HG02943 (cell line): ENCODE results near the gene NUAK1.

ENCODE experiments used
- ATAC-seq: cut with Tn5 transposase; IDR thresholded peaks from one replicate; pipeline ENCODE4 v1.9.1; 2021; ENCODE audit warnings: mild to moderate bottlenecking, low read depth, moderate library complexity; ENCODE audit not compliant: unreplicated experiment

Gene NUAK1

DNA sequence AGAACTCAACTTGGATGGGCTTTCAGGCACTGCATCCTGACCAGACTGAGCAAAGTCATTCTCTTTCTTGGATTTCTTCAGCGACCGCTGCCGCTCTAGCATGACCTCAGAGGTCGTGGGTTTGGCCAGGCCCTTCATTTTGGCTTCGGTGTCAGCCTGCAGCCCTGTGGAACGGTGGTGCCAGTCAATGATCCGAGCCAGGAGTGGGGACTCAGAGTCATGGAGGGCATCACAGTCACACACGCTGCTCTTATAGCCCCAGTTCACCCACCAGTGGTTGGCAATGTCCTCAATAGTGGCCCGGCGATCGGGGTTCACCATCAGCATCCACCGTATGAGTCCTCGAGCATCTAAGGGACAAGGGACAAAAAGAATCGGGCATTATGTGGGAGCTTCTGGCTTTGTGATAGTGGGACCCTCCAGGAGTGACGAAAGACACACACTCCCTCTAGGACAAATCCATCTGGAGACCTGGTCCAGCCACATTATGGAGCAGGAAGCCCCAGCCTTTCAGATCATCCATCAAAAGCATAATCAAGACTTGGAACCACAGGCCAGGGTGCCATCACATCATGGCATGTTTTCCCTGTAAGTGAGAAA, 71.0 kb downstream of the NUAK1 start:
- no peak for ATAC-seq

DNA sequence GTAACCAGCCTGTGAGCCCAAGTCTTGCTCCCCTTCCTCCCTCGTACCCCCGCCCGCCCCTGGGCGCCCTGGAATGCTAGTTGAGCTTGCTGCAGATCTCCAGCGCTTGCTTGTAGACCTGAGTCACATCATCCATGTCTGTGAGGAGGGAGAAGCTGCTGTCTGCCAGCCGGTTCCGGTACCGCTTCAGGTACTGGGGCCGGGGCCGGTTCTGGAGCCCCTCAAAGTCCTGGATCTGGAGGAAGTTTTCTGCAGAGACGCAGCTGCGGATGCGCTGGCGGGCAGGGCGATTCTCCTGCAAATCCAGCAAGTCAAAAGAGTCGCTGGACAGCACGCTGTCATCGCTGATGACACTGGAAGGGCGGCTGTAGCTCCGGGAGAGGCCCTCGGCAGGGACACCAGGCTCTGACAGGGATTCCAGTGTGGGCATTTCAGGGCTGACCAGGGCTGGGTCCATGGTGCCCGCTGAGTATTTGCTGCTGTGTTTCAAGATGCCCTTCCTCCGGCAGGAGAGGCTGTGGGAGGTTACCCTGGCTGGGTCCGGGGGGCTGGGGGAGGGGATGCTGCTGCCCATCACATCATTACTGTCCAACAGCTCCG, 71.9 kb downstream of the NUAK1 start:
- no peak for ATAC-seq

DNA sequence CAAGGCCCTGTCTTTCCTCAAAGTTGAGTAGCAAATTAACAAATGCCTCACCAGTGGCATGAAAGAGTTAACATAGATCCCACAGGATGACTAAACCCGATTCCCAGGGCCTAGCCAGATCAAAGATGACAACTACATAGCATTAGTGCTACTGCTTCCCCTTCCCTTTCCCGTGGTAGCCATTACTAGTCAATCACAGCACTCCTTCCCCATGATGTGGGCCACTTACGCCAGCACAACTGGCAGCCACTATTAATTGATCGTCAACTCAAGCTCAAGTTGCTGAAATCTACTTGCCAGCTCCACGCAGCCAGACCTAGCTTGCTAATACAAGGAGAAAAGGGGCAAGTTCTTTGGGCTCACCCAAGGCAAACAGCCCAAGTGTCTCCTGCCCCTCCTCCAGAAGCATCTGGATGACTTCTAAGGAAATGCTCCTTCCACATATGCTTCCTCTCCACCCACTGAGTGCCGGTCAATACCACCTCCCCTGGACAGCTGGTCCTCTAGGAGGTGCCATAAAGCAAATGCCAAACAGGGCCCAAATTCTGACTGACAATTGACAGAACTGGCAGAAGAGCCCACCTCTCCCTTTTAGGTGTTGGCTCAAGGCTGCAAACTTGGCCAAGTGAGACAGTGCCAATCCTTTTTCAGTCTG, 72.6 kb downstream of the NUAK1 start:
- no peak for ATAC-seq

DNA sequence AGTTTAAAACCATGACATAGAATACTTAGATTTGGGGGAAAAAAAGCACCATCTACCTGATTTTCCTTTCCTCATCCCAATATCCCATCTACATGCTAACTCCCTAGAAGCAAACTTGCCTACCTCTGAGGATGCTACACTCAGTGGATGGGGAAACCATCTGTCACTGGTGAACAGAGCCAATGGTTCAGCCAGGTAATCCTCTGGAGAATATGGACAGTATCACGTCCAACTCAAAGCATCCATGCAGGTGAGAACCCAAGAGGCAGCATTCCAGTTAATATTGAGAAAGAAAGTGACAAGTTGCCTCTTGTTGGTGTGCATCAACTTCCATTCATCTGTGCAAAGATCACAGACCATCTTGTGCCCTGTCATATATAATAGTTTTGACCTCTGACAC, 73.2 kb downstream of the NUAK1 start:
- no peak for ATAC-seq

DNA sequence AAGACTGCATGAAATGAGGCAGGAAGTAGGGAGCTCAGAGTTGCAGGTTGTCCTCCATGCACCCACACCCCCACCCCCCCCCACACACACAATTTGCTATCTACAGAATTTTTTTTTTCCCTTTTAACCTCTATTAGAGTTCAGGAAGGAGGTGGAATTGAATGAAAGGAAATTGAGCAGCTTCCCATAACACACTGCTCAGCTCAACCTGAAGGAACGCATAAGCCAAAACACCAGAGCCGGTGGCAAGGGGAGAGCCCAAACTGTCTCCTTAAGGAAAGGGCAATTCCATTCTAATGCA, 74.1 kb downstream of the NUAK1 start:
- ATAC-seq: no peak

DNA sequence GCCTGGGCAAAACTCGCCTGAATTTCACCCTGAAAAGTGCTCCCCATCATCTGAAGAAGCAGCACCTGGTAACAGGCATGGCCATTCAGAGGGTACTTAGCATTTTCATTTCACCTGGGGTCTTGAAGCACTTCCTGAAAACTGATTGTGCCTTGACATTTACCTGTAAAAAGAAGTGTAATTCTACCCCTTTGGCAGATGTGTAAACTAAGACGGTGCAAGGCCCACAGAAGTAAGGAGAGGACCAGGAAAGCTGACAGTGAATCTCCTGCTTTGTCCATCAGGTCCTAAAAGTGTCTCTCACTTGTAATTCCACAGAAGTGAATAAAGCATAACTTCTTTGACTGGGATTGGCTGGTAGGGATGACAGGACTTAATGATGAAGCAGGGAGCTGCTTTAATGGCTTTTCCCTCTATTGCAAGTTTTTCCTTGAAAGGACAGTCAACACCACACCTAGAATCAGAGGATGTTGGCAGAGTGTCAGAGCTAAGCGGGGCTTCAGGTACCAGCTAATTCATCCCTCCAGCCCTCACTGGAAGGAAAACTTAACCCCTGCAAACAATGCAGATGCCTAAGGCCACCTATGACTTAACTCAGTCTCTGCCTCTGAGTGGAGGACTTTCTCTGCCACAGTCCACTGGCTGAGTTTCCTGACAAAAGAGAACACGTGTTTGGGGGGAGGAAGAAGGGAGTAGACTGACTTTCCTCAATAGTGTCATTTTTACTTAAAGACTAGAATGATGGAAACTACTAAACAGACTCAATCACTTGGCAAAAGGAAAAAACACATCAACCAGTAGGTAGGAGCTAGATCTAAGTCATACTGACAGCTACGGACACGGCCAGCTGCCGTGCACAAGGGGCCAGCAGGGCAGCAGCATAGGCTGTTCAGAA, 74.7 kb downstream of the NUAK1 start:
- ATAC-seq: no peak

DNA sequence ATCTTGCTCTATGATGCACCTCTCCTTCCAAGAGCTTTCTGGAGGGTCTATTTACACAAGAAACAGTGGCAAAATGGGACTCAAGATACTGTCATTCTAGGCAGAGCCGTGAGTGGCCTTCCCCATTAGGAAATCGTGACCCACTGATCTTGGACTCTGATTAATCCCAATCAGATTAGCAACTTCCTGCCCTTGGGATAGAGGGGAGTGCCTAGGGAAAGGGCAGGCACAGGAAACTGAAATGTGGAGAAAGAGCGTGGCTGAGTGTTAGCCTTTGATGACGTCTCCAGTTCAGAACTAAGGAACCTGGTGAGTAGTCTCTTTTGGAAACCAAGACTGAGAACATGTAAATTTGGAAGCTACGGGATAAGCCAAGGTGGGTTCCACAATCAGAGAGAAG, 76.1 kb downstream of the NUAK1 start:
- ATAC-seq: no peak

DNA sequence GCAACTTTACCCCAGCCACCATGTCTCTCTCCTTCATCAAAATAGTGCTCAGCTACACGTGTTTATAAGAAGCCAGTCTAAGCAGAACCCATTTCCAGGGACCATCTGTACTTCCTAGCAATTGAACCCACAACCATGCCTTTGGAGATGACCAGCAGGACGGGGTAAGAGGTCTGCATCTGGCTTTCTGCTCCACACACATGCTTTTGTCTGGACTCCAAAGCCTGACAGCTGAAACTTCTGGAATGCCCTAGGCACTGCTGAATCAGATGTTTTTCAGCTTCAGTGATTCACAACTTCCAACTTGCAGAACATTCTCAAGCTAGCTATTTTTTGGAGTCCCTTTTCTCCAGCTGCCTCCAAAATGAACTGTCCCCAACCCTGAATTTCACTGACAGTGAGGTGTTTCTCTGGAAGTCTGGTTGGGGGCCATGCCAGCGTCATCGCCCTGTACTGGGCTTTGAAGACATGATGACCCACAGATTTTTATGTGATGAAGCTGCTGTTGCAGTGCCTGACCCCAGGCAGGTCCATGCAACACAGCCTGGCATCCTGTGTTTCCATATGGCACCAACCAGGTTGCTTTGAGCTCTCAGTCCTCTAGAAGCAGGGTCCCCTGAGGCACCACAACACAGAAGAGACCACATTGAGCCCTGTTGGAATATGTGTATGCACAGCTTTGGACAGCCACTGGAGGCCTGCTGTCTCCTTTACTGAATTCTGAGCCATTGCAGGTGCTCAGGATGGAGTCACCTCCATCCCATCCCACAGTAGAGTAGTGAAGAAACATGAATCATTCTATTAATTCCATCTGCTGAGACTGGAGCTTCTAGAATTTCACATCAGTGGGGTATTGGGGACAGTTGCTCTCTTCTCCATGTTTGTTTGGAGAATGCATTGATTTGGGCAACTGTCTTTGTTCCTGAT, 80.2 kb downstream of the NUAK1 start:
- no peak for ATAC-seq

DNA sequence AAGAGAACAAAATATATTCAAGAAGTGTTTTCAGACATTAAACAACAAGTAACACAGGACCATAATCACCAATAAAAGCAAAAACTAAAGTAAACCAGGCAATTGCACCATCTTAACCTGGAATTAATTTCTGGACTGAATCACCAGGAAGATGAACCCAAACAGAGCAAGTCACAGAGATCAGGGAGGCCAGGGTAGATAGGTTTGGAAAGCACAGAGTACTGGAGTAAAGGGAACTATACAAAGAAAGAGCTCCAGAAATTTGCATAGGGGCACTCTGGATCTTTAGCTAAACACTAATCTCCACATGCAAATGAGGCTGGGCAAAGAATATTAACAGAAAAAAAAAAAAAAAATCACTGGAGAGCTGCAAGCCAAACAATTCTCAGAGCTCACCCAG, 84.7 kb downstream of the NUAK1 start:
- ATAC-seq: no peak

DNA sequence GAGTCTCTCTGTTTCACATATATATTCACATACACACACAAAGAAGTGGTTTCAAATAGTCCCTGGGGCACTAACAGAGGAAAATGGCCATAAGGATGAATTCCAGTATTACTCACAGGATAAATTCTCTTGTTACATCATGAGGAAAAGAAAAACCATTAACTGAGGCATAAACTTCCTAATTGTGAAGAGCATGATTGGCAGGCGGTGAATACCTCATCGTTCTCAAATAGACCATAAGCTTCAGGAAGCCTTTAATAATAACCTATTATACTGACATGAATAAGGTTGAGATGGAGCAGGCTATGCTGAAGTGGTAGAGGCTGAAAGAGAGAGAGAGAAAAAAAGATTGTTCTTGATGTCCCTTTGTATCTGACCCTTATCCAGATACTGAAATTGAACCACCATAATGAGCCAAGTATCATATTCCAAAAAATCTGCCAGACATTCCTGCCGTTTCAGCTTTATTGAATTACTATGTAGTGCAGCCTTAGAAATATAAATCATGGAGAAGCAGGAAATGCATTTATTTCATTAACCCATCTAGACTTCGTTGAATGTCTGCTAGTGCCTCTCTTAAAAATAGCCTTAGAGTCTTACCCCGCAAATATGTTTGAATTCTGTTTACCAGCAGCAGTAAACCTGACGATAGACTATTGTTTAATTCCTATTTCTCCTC, 86.8 kb downstream of the NUAK1 start:
- no peak for ATAC-seq

DNA sequence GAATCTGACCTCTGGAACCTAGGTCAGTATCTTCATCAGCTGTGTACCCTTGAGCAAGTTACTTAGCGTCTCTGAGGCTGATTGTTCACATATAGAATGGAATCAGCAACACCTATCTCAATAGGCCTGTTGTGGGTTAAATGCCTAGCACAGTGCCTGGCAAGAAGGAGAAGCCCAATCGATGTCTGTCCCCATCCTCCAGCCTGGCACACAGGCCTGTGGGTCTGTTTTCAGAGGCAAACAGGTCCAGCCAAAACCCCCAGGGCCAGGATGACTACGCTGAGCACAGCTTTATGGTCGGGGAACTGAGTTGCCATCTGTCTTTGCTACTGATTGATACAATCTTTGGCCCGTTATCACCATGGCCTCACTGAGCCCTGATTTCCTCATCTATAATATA, 89.2 kb downstream of the NUAK1 start:
- ATAC-seq: no peak

DNA sequence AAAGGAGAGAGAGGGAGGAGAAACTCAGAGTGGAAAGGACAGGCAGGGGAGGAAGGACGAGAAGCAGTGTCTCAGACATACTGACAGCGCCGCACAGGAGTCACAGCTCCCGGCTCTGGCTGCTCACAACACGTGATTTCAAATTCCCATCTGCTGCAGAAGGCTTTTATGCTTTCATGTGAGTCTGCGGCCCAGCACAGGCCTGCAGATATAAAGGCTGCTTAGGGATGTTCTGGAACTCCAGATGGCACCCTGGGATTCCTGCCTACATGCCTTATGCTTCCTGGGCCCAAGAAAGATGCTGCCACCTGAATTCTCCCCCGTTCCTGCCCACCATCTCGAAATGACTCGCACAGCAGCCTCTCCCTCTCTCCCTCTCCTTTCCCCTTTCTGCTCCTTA, 89.6 kb downstream of the NUAK1 start:
- ATAC-seq: no peak

DNA sequence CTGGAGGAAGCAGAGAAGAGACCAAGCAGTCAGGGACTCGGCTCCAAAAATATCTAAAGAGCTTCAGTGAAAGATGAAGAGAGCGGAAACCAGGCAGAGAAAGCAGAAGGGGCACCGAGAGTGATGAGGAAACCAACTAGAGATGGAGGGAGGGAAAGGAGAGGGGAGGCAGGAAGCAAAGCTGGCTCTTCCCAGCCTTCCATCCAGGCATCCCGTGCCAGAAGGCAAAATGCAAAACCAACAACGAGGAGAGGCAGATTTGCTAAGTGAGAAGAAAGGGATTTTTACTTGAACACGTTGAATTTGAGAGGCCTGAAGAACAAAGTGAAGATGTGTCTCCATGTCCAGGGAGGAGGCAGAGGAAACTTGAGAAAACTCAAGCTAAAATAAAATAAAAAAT, 90.1 kb downstream of the NUAK1 start:
- ATAC-seq: no peak

DNA sequence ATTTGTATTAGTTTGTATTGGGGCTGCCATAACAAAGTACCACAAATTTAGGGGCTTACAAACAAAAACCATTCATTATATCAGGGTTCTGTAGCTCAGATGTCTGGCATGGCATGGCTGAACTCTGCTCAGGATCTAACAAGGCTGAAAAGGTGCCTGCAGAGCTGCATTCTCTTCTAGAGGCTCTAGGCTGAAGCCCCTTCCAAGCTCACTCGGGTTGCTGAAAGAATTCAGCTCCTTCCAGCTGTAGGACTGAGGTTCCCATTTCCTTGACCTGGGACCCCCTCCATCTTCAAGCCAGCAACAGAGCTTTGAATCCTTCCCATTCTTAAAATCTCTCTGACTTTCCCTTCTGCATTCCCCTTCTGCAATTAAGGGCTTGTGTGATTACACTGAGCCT, 90.7 kb downstream of the NUAK1 start:
- no peak for ATAC-seq

DNA sequence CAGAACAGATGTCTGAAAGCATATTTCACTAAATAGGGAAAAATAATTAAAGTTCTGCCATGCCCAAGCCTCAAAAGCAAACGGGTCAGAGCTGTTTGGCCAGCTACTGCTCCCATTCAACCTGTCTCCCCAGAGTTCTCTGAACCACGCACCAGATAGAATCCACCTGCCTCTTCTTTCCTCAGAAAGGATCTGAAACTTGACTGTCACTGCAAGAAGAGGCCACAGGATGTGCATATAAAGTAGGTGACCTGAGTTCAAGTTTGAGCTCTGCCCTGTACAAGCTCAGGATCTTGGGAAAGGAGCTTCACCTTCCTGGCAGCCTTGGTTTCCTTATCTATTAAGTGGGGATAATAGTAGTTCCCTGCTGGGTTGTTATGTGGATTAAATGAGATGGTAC, 91.8 kb downstream of the NUAK1 start:
- no peak for ATAC-seq

DNA sequence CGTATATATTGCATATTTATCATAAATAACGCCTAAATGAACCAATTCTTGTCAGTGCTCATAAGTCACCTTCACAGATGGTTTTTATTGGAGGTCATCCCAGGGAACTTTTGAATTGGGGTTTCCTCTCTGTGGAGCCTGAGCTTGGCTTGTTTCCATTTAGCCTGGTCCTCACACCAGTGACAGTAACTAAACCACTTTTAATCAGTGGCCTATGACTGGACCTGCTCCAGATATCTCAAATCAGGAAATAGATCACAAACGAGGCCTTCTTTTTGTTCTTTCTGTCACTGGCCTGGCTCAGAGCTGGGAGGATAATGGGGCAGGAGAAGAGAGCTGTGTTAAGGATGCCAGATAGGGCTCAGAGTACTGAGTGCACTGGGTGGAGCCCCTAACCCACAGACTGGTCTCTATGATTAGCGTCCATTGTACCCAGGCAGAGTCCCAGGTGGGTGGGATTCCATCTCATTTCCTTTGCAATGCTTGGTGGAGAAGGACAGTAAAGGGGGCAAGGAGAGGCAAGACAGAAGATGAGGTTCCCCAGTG, 92.4 kb downstream of the NUAK1 start:
- ATAC-seq: no peak

DNA sequence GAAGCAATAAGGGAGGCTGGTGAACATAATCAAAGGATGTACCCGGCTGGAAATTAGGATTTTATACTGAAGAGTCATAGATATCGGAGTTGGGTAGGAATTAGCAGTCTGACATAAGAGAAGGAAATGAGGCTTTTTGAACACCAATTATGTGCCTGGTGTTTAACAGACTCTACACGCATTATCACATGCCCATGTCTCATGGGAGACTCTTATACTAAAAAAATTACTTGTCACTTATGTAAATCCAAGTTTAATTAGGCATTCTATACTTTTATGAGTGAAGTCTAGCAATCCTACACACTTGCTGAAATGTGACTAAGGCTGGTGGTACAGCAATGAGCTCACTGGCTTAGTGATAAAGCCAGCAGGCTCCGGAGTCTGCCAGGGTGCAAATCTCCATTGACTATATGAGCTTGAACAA, 93.5 kb downstream of the NUAK1 start:
- no peak for ATAC-seq

DNA sequence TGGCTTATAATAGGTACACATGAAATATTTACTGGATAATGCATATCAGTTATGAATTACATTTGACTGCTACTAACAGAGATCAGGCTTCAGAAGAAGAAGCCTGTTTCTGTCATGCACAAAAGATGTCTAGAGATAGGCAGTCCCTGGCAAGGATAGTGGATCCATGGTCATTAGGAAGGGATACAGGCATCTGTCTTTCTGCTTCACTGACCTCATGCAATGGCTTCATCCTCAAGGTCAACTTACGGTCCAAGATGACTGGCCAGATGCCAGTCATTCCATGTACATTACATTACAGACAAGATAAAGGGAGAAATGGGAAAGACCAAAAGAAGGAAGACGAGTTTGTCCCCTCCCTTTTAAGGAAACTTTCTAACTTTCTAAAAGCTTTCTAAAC, 94.0 kb downstream of the NUAK1 start:
- no peak for ATAC-seq

DNA sequence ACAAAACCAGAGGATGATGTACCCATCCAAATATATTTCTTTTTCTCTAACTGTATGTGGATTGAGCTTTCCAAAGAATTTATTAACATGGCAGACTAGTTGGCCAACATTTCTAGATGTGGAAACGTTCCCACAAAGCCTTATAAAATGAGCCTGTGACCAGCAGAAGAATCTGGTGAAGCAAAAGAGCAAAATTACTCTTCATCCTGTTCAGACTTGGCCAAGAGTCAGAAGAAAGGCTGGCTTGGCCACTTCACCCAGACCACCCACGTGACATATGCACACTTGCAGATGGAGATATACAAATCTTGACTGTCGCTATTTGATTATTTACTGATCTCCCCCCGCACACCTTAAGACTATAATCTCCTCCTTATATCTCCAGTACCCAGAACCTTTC, 96.7 kb downstream of the NUAK1 start:
- no peak for ATAC-seq

DNA sequence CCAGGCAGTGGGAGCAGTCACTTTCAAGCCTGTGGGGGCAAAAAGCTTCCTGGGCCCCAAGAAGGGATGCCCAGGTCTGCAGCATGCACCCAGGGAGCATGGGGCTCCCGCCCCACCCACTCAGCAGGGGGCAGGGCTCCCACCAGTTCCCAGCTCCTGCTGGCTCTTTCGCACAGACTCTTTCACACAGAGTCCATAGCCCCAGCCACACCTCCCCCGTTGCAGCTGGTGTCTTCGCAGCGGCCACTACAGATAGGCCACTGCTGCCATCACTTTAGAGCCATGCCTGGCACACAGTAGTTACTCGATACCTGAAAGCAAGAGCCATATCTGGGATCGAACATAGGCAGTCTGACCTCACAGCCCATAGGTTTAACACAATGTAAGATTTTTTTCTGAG, 98.2 kb downstream of the NUAK1 start:
- ATAC-seq: no peak
